SU-DHL-6 (cell line): Measurements from ENCODE around the gene HIBADH.

Source experiments
- CTCF ChIP-seq: fragments of 200-600 bp; sonication (generic); IDR thresholded peaks from one replicate; pipeline ENCODE4 v1.5.1; 2017; ENCODE audit warnings: antibody characterized with exemption, mild to moderate bottlenecking, low read length, moderate library complexity; ENCODE audit not compliant: insufficient read depth, poor library complexity, severe bottlenecking
- EZH2phosphoT487 ChIP-seq: fragments of 200-600 bp; sonication (generic), shearing (Covaris generic); conservative IDR thresholded peaks from 2 replicates; pipeline ENCODE4 v1.6.1; 2018; ENCODE audit warnings: mild to moderate bottlenecking, antibody characterized with exemption, low read length, moderate library complexity, mixed read lengths

GRCh38 chr7:27697861-27698430, 35.3 kb upstream of the HIBADH start:
- TF ChIP-seq CTCF (no peak), EZH2phosphoT487 (no peak)
